HepG2 (cell line): Measurements from ENCODE around the gene ARID1A. TPM values are rescaled to one million over a fixed set of nuclear protein-coding genes. Genes with fewer than 3 reads are reported as not detected.

Experiments
- HOXD1 ChIP-seq: sonication (generic); formaldehyde crosslinking; IDR thresholded peaks from 2 replicates; pipeline ENCODE4 v1.5.0; 2020; ENCODE audit warnings: missing genetic modification reagents
- MEIS2 ChIP-seq: sonication (generic); formaldehyde crosslinking; IDR thresholded peaks from 2 replicates; pipeline ENCODE4 v1.9.0; 2021; ENCODE audit warnings: mild to moderate bottlenecking, missing genetic modification reagents
- MYPOP ChIP-seq: sonication (generic); formaldehyde crosslinking; IDR thresholded peaks from 2 replicates; pipeline ENCODE4 v1.8.1; 2023; ENCODE audit warnings: mild to moderate bottlenecking, moderate library complexity, missing genetic modification reagents
- NAIF1 ChIP-seq: sonication (generic); formaldehyde crosslinking; IDR thresholded peaks from 2 replicates; pipeline ENCODE4 v1.5.0; 2020; ENCODE audit warnings: mild to moderate bottlenecking, missing genetic modification reagents, borderline replicate concordance
- PBX2 ChIP-seq: IDR thresholded peaks from 2 replicates; pipeline ENCODE4 v1.6.1; 2016; ENCODE audit warnings: control low read depth
- PLSCR1 ChIP-seq: sonication (generic); formaldehyde crosslinking; IDR thresholded peaks from 2 replicates; pipeline ENCODE4 v1.5.0; 2020; ENCODE audit warnings: missing genetic modification reagents, mild to moderate bottlenecking, borderline replicate concordance
- POGZ ChIP-seq: sonication (generic); formaldehyde crosslinking; IDR thresholded peaks from 2 replicates; pipeline ENCODE4 v1.4.0; 2020; ENCODE audit warnings: mild to moderate bottlenecking, missing genetic modification reagents
- PRMT3 ChIP-seq: sonication (generic); formaldehyde crosslinking; IDR thresholded peaks from 2 replicates; pipeline ENCODE4 v1.8.1; 2022; ENCODE audit warnings: low read depth, mild to moderate bottlenecking, moderate library complexity, missing genetic modification reagents, borderline replicate concordance
- ZNF275 ChIP-seq: sonication (generic); formaldehyde crosslinking; IDR thresholded peaks from 2 replicates; pipeline ENCODE4 v1.8.0; 2022; ENCODE audit warnings: missing genetic modification reagents, mild to moderate bottlenecking, inconsistent platforms, borderline replicate concordance
- ZNF281 ChIP-seq: sonication (generic); formaldehyde crosslinking; IDR thresholded peaks from 2 replicates; pipeline ENCODE4 v1.4.0; 2020; ENCODE audit warnings: missing genetic modification reagents, borderline replicate concordance
- ZNF33A ChIP-seq: sonication (generic); formaldehyde crosslinking; IDR thresholded peaks from 2 replicates; pipeline ENCODE4 v1.5.1; 2020; ENCODE audit warnings: missing genetic modification reagents, mild to moderate bottlenecking, moderate library complexity, borderline replicate concordance
- ZNF414 ChIP-seq: sonication (generic); formaldehyde crosslinking; IDR thresholded peaks from 2 replicates; pipeline ENCODE4 v1.5.0; 2020; ENCODE audit warnings: missing genetic modification reagents
- ZNF496 ChIP-seq: sonication (generic); formaldehyde crosslinking; IDR thresholded peaks from 2 replicates; pipeline ENCODE4 v1.8.1; 2023; ENCODE audit warnings: mild to moderate bottlenecking, moderate library complexity, missing genetic modification reagents; ENCODE audit not compliant: insufficient replicate concordance
- ZNF513 ChIP-seq: sonication (generic); formaldehyde crosslinking; conservative IDR thresholded peaks from 2 replicates; pipeline ENCODE4 v1.5.0; 2020; ENCODE audit warnings: missing genetic modification reagents
- ZNF564 ChIP-seq: sonication (generic); formaldehyde crosslinking; IDR thresholded peaks from 2 replicates; pipeline ENCODE4 v1.8.1; 2023; ENCODE audit warnings: mild to moderate bottlenecking, missing genetic modification reagents
- ZNF784 ChIP-seq: sonication (generic); formaldehyde crosslinking; IDR thresholded peaks from 2 replicates; pipeline ENCODE4 v1.5.1; 2020; ENCODE audit warnings: missing genetic modification reagents, mild to moderate bottlenecking, borderline replicate concordance
- ZSCAN22 ChIP-seq: sonication (generic); formaldehyde crosslinking; IDR thresholded peaks from 2 replicates; pipeline ENCODE4 v1.4.0; 2020; ENCODE audit warnings: mild to moderate bottlenecking, missing genetic modification reagents
- ZSCAN9 ChIP-seq: IDR thresholded peaks from 2 replicates; pipeline ENCODE4 v1.6.1; 2016; ENCODE audit warnings: borderline replicate concordance
- polyA plus RNA-seq, 8 experiments: library from polyadenylated mRNA; depleted of rRNA in 3 of 8; stranded (reverse) in 7 of 8; unstranded in 1 of 8; fragments of >200 nt; fragmentation: Illumina TruSeq in 4 of 8; extraction: Trizol in 4 of 8; gene quantifications; 2 replicates each; pipeline versions ENCODE4 v1.2.1 to v1.2.3, GENCODE V29; 2011 to 2016; ENCODE audit warnings: low read depth in 4 of 8, missing spikeins in 1 of 8, mixed read lengths in 1 of 8; ENCODE audit not compliant: insufficient read depth in 1 of 8
- total RNA-seq, 5 experiments: library from RNA; depleted of rRNA; stranded (reverse); fragments of >200 nt; fragmentation: Illumina TruSeq; extraction: Trizol; gene quantifications; 2 replicates each; pipeline ENCODE4 v1.2.3, GENCODE V29; 2016; ENCODE audit warnings: low read depth in 1 of 5

Gene ARID1A
- total and polyA plus RNA-seq, 2 of the 13 experiments (the other 11 are each of a cell fraction or from before 2014, with no cell fraction given) = 11.9 to 15.9 TPM

GRCh38 chr1:26706315-26706714 is 10.5 kb downstream of the ARID1A start (continued):
- TF ChIP-seq PRMT3 (CRISPR knock-in tag) (no peak), ZNF564 (CRISPR knock-in tag) (no peak), MYPOP (CRISPR knock-in tag) (0 out of 2 replicates have a peak, but pooled peaks have one; percentile 58), ZNF496 (CRISPR knock-in tag) (no peak), NAIF1 (CRISPR knock-in tag) (no peak), HOXD1 (CRISPR knock-in tag) (no peak), PLSCR1 (CRISPR knock-in tag) (no peak), ZNF281 (CRISPR knock-in tag) (no peak), ZNF414 (no peak), ZSCAN22 (no peak), ZNF513 (no peak), ZNF275 (CRISPR knock-in tag) (no peak), PBX2 (CRISPR knock-in tag) (no peak), POGZ (CRISPR knock-in tag) (peak; percentile 22; the same call in 1 of the 2 replicates), ZSCAN9 (CRISPR knock-in tag) (0 out of 2 replicates have a peak, but pooled peaks have one; percentile 23), ZNF784 (no peak), ZNF33A (CRISPR knock-in tag) (no peak), MEIS2 (CRISPR knock-in tag) (0 out of 2 replicates have a peak, but pooled peaks have one; percentile 15)
